Spleen (tissue), 3 donors: ENCODE results near the gene CGNL1.

Experiments used
- POLR2A ChIP-seq, 3 donors: fragments of 450-650 bp; IDR thresholded peaks; one replicate each; pipeline ENCODE4 v1.5.1; 2017; ENCODE audit warnings: antibody characterized with exemption in 3 of 3, mild to moderate bottlenecking in 1 of 3
- POLR2AphosphoS5 ChIP-seq, 3 donors: sonication (generic); formaldehyde crosslinking; IDR thresholded peaks; one replicate each; pipeline ENCODE4 v1.5.1; 2017; ENCODE audit warnings: antibody characterized with exemption in 3 of 3

DNA sequence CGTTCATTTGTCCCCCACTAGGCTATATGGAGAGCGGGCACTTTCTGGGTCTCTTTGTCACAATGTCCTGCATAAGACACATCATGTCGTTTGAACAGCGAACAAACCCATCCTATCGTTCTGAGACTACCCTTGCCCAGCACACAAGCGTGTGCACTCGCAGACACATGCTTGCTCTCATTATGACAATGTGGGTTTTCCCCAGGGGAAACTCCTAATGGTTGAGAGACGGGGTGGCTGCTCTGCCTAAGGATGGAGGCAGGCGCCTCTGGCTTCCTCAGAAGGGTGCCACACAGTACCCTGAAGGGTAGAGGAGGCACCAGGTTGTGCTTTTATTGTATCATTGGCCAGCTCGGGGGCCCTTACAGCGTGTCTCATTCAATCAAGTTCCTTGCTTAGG is 164.4 kb downstream of the CGNL1 start:
- TF ChIP-seq POLR2AphosphoS5 (IDR thresholded peaks at IDR 0.05): no peak
- TF ChIP-seq POLR2A (IDR thresholded peaks at IDR 0.05): no peak
